ENCODE measurements around the gene PRPS1. TPM values are rescaled to one million over a fixed set of nuclear protein-coding genes. Genes with fewer than 3 reads are reported as not detected.

PRPS1 gene
- total RNA-seq, 1 experiment from 2014 or later, result 90.5 TPM

DNA sequence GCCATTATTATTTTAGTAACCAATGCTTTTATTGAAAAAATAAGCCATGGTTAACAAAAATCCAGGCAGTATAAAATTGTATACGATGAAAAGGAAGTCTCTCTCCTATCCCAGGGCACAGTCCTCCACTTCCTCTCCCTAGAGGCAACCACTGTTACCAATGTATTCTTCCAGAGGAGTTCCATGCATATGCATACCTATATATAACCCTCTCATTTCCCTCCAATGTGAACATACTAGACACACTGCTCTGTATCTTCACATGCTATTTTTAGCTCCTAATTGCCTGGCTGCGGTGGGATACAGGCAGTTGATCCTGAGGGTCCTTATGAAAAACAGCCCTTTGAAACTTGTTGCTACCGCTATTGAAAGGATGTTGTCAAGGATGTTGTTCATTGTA is 33.8 kb downstream of the PRPS1 start:
- Histone ChIP-seq H3K9ac (ENCODE audit: extremely low read depth, insufficient read length, low read length) (no peak overlapping the region), H3K79me2 (ENCODE audit: insufficient read depth, low read length) (no peaks in the 10 kb centered on the region), H2AFZ (ENCODE audit: low read length) (no peak overlapping the region), H2AK5ac (ENCODE audit: insufficient read length, low read length) (no peak overlapping the region), H3K9me3 (ENCODE audit: control insufficient read depth, low read depth, low read length) (no peaks in the 10 kb centered on the region), H3K56ac (ENCODE audit: insufficient read length, low read depth, low read length) (no peak overlapping the region), H2BK12ac (ENCODE audit: insufficient read length, low read depth, low read length) (no peak overlapping the region), H4K20me1 (ENCODE audit: control insufficient read depth, insufficient read depth, insufficient read length) (no peaks in the 10 kb centered on the region), H3T11ph (ENCODE audit: low read length) (no peak overlapping the region), H3K27me3 (ENCODE audit: insufficient read depth, low read length) (no peaks in the 10 kb centered on the region), H3K27ac (ENCODE audit: insufficient read length, low read depth, low read length) (no peak overlapping the region), H3K23me2 (ENCODE audit: insufficient read length, low read depth, low read length, poor library complexity, severe bottlenecking) (no peaks in the 10 kb centered on the region), H3K79me1 (ENCODE audit: insufficient read depth, low read depth, low read length, poor library complexity, severe bottlenecking) (no peaks in the 10 kb centered on the region), H4K5ac (ENCODE audit: insufficient read length, low read depth, low read length) (no peak overlapping the region), H4K91ac (ENCODE audit: insufficient read length, low read depth, low read length) (no peak overlapping the region), H2BK20ac (ENCODE audit: low read depth, low read length, poor library complexity, severe bottlenecking) (no peak overlapping the region), H3K14ac (ENCODE audit: insufficient read depth, low read length) (no peak overlapping the region), H2BK120ac (ENCODE audit: low read depth, low read length, poor library complexity, severe bottlenecking) (no peak overlapping the region), H3K4me1 (ENCODE audit: insufficient read depth, low read length) (no peaks in the 10 kb centered on the region; the same call in 1 of the 2 replicates), H2BK15ac (ENCODE audit: low read depth, low read length) (no peak overlapping the region), H3K18ac (ENCODE audit: insufficient read length, low read depth, low read length) (no peak overlapping the region), H3K4me2 (ENCODE audit: insufficient read depth, insufficient read length, low read length) (no peak overlapping the region), H4K8ac (replicated peaks; ENCODE audit: insufficient read length, low read depth, low read length) (no peak overlapping the region), H3K23ac (ENCODE audit: insufficient read length, low read depth, low read length) (no peak overlapping the region), H3K4ac (ENCODE audit: low read depth, low read length) (no peak overlapping the region), H2BK5ac (ENCODE audit: insufficient read length, low read length) (no peak overlapping the region)
- Mint-ChIP-seq H3K4me1 (peaks cover 5 to 10% of the 10 kb centered on the region in 2 experiments; a peak in 3 of 4 replicates), H3K27me3 (ENCODE audit: low read depth) (peaks cover 1% of the 10 kb centered on the region), H3K36me3 (ENCODE audit: insufficient read depth in 1 of 3, low read depth in 3 of 3) (no peaks in the 10 kb centered on the region; a peak in 1 of 7 replicates), H3K4me3 (no peak overlapping the region), H3K9me3 (peaks cover 0 to 27% of the 10 kb centered on the region in 2 experiments; a peak in 2 of 5 replicates), H3K27ac (no peak overlapping the region; a peak in 1 of 7 replicates)
- TF ChIP-seq CTCF (conservative IDR thresholded peaks at IDR 0.05), result no peak
- no CpG with 5 or more reads among the region's 3 CpGs for WGBS (ENCODE audit: extremely low coverage, insufficient read length, low lambda C conversion rate)
- DNase-seq, result no peak

Data from H9 (cell line).